GM04504 (cell line): ENCODE results near the gene KSR1.
A peak's percentile ranks its signal among the peaks of the same experiment; 100 is the strongest.
"Not testable (repeated sequence)": the region's sequence is repeated elsewhere in the genome, so short reads cannot be mapped to it uniquely, and the experiment has no call there.

ENCODE experiments used
- DNase-seq: peaks from one replicate; pipeline ENCODE4 v3.0.0-alpha.2; 2012; ENCODE audit warnings: low read depth

Gene KSR1

GRCh38 chr17:27455236-27455913 is 873 bp upstream of the KSR1 start:
- DNase-seq, result no peak

DNA sequence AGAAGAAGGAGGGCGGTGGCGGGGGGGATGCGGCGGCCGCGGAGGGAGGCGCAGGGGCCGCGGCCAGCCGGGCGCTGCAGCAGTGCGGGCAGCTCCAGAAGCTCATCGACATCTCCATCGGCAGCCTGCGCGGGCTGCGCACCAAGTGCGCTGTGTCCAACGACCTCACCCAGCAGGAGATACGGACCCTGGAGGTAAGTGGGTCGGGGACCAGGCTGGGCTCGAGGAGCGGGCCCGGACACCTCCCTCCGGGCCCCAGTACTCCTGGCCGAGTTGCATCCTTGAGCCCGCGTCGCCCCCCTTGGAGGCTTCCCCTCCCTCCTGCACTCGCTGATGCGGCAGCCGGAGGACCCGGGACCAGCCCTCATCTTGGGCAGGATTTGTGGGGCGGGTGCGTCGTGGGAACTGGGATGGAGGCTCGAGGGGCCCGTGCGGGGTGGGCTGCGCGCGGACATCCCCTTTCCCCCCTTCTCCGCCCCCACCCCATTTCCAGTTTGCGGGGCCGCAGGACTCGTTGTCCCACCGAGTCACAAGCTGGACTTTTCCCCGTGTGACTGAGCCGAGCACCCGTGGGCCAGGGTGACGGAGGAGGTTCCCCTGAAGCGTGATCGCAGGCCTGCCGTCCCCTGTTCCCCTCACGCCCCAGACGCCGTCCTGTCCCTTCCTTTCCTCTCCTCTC is 572 bp downstream of the KSR1 start:
- DNase-seq, result no peak

DNA sequence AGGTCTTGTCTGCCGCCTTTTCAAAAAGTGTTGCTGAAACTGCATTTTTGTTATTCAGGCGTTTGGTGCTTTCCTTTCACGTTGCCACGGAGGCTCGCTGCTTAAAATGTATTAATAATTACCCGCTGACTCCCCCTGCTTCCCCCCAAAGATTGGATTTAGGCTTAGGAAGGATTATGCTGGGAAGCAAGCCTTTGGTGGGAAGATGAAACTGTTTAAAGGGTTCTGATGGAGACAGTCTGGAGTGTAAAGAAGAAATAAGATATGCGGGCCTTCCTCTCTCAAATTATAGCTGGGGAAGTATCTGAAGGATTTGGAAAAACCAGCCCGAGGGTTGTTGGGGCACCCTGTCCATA is 1.1 kb downstream of the KSR1 start:
- no peak for DNase-seq

- DNase-seq, result peak; percentile 50
These were observed 1.7 kb downstream of the KSR1 start for GRCh38 chr17:27457731-27458523.

DNA sequence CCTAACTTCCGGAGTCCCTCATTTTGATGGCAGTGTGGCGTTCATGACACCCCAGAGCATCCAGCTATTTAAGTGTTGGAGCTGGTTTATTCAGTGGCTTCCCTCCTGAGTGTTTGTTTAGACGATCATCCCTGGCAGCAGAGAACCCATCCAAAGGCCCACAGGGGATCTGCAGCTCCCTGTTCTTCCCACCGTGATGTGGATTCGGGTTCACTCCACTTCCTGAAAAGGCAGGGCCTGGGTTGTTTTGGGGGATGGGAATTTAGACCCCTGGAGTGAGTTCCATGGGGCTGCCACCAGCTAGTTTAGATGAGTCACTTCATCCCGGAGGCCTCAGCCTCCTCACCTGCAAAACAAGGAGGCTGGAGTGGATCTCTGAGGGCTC is 2.3 kb downstream of the KSR1 start:
- DNase-seq, result no peak

DNA sequence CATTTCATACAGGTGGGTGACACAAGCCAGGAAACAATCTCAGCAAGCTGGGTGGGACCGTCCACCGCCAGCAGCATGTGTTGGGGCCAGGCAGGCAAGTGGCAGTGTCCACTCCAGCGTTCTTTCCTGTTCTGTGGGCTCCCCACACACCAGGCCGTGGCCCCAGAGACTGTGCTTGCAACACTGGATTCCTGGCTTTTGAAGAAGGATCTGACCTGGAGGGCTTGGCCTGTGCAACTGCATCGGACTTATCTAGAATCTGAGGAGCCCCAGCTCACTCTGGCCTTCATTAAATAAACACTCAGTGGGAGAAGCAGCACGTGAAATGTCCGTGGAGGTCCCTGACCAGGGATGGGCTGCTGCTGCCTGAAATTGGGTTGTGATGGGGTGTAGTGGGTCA is 3.2 kb downstream of the KSR1 start:
- no peak for DNase-seq

DNA sequence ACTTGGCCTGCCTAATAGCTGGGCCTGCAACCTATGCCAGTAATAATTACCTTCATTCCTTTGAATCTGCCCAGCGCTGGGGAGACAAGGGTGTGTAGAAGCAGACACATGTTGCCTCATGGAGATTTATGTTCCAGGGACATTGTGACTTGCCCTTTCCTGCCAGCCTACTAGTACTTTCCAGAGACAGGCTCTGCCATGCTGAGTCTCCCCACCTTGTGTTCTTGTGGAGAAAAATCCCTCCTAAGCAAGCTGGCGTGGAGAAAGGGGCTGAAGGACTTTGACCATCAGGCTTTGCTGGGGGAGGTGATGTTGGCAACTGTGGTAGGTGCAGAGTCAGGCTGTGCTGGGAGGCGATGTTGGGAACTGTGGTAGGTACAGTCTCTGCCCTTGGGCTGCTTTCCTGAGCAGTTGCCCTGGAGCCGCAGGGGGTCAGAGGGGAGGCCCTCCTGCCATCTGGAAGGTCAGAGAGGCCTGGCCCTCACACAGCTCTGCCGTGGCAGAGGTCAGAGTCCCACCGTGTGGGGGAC is 4.0 kb downstream of the KSR1 start:
- no peak for DNase-seq

DNA sequence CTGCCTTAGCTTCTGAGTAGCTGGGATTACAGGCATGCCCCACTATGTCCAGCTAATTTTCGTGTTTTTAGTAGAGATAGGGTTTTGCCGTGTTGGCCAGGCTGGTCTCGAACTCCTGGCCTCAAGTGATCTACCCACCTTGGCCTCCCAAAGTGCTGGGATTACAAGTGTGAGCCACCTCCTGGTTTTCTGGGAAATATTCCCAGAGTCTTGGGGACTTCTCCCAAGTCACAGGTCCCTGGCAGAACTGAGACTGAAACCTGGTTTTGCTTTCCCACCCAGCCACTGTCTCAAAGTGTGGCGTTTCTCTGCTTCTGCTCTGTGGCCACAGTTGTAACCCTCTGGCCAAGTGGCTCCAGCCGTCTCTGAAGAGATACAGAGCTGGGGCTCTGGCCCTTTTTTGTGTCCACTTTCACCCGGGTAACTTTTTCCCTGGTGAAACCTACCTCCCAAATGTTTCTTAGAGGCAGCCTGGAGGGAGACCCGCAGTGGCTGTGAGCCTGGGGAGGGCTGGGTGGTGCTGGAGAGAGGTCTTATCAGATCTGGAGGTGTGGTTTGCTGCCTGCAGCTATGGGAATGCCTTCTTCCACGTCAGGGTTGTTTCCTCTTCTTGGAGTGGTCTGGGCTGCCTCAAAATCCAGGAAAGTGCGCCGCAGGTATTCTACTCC is 5.1 kb downstream of the KSR1 start:
- no peak for DNase-seq

DNA sequence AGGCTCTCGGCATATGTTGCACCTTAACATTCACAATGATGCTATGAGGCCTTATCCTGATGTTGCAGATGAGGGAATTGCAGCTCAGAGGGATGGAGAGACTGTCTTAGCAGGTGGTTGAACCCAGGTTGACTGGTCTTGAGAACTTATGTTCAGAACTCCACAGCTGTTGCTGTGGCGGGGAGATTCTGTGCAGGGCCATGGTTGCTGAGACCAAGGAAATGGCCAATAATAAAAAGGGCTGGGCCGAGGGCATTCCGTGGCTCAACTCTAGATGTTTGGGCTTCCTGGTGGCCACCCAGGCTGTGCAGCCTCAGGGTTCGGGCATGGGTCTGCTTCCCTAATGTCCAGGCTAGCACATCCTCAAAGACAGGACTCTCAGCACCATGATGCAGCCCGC is 5.9 kb downstream of the KSR1 start:
- DNase-seq, result no peak

GRCh38 chr17:27462714-27463113 is 6.5 kb downstream of the KSR1 start:
- no peak for DNase-seq

DNA sequence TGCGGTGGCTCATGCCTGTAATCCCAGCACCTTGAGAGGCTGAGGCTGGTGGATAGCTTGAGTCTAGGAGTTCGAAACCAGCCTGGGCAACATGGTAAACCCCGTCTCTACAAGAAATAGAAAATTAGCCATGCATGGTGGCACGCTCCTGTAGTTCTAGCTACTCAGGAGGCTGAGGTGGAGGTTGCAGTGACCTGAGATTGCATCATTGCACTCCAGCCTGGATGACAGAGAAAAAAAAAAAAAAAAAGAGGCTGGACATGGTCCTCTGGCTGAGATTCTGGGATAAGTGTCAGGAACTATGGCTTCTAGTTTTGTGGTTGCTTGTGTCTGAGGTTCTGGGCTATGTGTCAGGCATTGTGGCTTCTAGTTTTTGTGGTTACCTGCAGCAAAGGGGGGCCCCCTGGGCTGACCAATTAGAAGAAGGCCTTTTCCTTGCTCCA is 7.0 kb downstream of the KSR1 start:
- no peak for DNase-seq

DNA sequence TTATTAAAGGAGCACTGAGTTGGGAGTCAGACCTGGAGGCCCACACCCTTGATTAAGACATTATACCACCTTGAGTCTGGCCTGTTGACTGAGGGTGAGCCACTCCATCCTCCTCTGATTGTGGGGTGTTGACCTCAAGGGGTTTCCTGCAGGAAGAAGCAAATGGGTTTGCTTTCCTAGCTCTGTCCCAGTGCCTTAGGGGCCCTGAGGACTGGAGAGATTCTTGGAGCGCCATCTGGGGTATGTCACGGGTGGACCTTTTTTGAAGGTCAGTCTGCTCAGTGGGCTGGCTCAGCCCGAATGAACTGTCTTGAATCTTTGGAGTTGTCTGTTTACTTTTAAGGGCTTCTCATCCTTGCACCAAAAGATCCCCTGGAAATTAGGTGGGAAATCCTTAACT is 7.8 kb downstream of the KSR1 start:
- DNase-seq, result not testable (repeated sequence)

DNA sequence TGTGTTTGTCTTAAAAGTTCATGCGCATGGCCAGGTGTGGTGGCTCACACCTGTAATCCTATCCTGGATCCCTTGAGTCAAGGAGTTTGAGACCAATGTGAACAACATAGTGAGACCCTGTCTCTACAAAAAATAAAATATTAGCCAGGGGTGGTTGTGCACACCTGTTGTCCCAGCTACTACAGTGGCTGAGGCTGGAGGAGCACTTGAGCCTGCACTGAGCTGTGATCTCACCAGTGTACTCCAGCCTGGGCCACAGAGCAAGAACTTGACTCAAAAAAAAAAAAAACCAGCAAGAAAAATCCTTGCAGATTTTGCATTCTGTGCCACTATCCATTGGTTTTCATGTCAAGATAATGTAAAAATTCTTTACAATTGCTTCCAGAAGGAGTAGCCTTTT is 8.2 kb downstream of the KSR1 start:
- no peak for DNase-seq

- DNase-seq, result not testable (repeated sequence)
These were observed 9.6 kb downstream of the KSR1 start for GRCh38 chr17:27465875-27466274.

- no peak for DNase-seq
These were observed 10.1 kb downstream of the KSR1 start for GRCh38 chr17:27466376-27466742.

- DNase-seq, result no peak
These were observed 10.6 kb downstream of the KSR1 start for GRCh38 chr17:27466743-27467375.

- DNase-seq, result no peak
These were observed 13.0 kb downstream of the KSR1 start for GRCh38 chr17:27469256-27469655.

GRCh38 chr17:27471321-27472269 is 15.3 kb downstream of the KSR1 start:
- no peak for DNase-seq

- no peak for DNase-seq
These were observed 17.0 kb downstream of the KSR1 start for GRCh38 chr17:27473190-27473747.
